Activated CD4-positive, alpha-beta T cell treated with anti-CD3 and anti-CD28 coated beads, Interleukin-2, amount 50 U/mL, for 48 hours (primary cell): Measurements from ENCODE around the gene NFATC4.

ENCODE experiments used
- DNase-seq, 2 experiments: peaks; one replicate each; pipeline ENCODE4 v3.0.0-alpha.2; 2020

The NFATC4 gene

GRCh38 chr14:24411443-24412389 is 43.7 kb downstream of the NFATC4 start:
- DNase-seq: peak in 1 of 2 experiments; percentile 38

- DNase-seq: no peak
These were observed 46.1 kb downstream of the NFATC4 start for GRCh38 chr14:24414077-24414476.

- no peak for DNase-seq
These were observed 46.9 kb downstream of the NFATC4 start for GRCh38 chr14:24414732-24415420.

GRCh38 chr14:24415421-24416253 is 47.7 kb downstream of the NFATC4 start:
- DNase-seq: no peak

GRCh38 chr14:24416254-24416931 is 48.4 kb downstream of the NFATC4 start:
- no peak for DNase-seq

GRCh38 chr14:24416932-24417619 is 49.1 kb downstream of the NFATC4 start:
- DNase-seq: no peak

- DNase-seq: no peak
These were observed 50.0 kb downstream of the NFATC4 start for GRCh38 chr14:24417832-24418491.

- no peak for DNase-seq
These were observed 50.5 kb downstream of the NFATC4 start for GRCh38 chr14:24418492-24418873.

GRCh38 chr14:24422261-24422660 is 54.3 kb downstream of the NFATC4 start:
- DNase-seq: no peak

- no peak for DNase-seq
These were observed 55.0 kb downstream of the NFATC4 start for GRCh38 chr14:24422694-24423601.

- DNase-seq: no peak
These were observed 57.7 kb downstream of the NFATC4 start for GRCh38 chr14:24425704-24426103.

GRCh38 chr14:24426150-24426911 is 58.3 kb downstream of the NFATC4 start:
- DNase-seq: no peak

GRCh38 chr14:24426912-24427536 is 59.0 kb downstream of the NFATC4 start:
- no peak for DNase-seq

- DNase-seq: no peak
These were observed 59.8 kb downstream of the NFATC4 start for GRCh38 chr14:24427537-24428508.

GRCh38 chr14:24428628-24429394 is 60.8 kb downstream of the NFATC4 start:
- no peak for DNase-seq
